Fibroblast of pulmonary artery (primary cell): ENCODE results near the gene FIS1.
A peak's percentile ranks its signal among the peaks of the same experiment; 100 is the strongest.

Source experiments
- DNase-seq: peaks from one replicate; pipeline ENCODE4 v3.0.0-alpha.2; 2010; ENCODE audit warnings: low read depth
- H3K4me3 ChIP-seq: replicated peaks from 2 replicates; pipeline ENCODE4 v1.5.1; 2011; ENCODE audit warnings: low read depth, mild to moderate bottlenecking, control low read depth, low read length, moderate library complexity
- TF ChIP-seq, protein P1 (sequence below): IDR thresholded peaks from 2 replicates; pipeline ENCODE4 v1.5.1; 2011; ENCODE audit warnings: mild to moderate bottlenecking, control low read depth, low read length, inconsistent platforms; ENCODE audit errors: missing control alignments

The FIS1 gene

DNA sequence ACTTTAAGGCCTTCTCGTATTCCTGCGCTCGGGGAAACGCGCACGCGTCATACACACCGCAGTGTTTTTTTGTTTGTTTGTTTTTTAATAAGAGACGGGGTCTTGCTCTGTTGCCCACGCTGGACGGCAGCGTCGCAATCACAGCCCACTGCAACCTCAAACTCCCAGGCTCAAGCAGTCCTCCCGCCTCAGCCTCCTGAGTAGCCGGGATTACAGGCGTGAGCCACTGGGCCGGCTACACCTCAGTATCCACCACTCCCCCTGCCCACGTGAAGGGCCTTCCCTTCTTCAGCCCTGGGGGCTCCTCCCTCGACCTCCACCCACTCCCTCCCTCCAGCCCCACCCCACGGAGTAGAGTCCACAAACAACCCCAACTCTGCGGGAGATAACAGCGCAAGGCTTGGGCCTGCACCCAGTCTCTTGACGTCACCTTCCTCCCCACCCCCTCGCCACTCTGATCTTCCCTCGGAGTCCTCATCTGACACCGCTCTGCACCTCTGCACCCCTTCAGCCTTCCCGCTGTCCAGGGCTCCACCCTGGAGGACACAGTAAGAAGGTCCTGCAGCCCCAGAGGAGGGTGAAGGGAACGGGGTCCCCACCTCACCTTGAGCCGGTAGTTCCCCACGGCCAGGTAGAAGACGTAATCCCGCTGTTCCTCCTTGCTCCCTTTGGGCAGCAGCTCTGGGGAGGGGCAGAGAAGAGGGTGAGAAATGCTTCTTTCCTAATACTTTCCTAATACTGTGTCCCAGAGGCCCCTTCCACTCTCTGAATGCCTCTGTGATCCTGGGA, 4.5 kb downstream of the FIS1 start:
- no peak for DNase-seq
- TF ChIP-seq, protein P1, sequence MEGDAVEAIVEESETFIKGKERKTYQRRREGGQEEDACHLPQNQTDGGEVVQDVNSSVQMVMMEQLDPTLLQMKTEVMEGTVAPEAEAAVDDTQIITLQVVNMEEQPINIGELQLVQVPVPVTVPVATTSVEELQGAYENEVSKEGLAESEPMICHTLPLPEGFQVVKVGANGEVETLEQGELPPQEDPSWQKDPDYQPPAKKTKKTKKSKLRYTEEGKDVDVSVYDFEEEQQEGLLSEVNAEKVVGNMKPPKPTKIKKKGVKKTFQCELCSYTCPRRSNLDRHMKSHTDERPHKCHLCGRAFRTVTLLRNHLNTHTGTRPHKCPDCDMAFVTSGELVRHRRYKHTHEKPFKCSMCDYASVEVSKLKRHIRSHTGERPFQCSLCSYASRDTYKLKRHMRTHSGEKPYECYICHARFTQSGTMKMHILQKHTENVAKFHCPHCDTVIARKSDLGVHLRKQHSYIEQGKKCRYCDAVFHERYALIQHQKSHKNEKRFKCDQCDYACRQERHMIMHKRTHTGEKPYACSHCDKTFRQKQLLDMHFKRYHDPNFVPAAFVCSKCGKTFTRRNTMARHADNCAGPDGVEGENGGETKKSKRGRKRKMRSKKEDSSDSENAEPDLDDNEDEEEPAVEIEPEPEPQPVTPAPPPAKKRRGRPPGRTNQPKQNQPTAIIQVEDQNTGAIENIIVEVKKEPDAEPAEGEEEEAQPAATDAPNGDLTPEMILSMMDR, result no peak
- H3K4me3 ChIP-seq, result no peak overlapping the region

DNA sequence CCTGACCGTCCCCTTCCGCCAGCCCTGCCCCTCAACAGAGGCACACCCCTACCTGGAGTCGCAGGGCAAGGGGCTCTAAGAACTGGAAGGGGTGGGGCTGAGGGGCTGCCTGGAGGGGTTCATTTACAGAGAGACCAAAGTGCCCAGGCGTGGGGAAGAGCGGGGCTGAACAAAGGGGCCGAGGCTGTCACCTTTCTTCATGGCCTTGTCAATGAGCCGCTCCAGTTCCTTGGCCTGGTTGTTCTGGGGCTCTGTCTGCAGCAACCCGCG, 5.0 kb downstream of the FIS1 start:
- DNase-seq, result no peak
- TF ChIP-seq, protein P1, result no peak
- H3K4me3 ChIP-seq, result no peak overlapping the region

DNA sequence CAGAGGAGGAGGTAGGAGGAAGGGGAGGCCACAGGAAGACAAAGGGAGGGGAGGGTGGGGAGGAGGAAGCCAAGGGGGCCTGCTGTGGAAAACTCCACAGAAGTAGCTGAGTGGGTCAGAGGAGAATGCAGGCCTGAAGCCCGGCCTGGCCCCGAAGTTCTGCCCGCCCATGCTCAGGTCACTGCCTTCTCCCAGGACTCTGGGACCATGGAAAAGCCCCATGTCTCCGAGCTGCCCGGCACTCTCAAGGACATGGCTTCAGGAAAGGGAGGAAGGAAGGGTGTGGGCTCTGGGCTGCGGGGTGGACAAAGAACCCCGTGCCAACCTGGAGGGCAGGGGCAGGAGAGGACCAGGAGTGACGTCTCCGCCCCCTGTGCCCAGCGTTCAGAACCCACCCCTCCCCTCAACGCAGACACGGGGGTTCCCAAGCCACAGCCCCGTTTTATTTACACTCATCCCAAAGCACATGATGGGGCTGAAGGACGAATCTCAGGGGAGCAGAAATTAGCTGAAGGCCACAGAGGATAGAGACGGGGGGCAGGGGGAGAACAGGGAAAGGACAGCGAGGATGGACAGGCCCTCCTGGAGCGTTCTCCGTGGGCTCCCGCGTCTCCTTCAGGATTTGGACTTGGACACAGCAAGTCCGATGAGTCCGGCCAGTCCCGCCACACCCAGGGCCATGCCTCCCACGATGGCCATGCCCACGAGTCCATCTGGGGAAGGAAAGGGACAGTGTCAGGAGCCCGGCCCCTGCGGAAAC, 5.5 kb downstream of the FIS1 start:
- no peak overlapping the region for H3K4me3 ChIP-seq
- no peak for DNase-seq
- TF ChIP-seq, protein P1, result no peak

DNA sequence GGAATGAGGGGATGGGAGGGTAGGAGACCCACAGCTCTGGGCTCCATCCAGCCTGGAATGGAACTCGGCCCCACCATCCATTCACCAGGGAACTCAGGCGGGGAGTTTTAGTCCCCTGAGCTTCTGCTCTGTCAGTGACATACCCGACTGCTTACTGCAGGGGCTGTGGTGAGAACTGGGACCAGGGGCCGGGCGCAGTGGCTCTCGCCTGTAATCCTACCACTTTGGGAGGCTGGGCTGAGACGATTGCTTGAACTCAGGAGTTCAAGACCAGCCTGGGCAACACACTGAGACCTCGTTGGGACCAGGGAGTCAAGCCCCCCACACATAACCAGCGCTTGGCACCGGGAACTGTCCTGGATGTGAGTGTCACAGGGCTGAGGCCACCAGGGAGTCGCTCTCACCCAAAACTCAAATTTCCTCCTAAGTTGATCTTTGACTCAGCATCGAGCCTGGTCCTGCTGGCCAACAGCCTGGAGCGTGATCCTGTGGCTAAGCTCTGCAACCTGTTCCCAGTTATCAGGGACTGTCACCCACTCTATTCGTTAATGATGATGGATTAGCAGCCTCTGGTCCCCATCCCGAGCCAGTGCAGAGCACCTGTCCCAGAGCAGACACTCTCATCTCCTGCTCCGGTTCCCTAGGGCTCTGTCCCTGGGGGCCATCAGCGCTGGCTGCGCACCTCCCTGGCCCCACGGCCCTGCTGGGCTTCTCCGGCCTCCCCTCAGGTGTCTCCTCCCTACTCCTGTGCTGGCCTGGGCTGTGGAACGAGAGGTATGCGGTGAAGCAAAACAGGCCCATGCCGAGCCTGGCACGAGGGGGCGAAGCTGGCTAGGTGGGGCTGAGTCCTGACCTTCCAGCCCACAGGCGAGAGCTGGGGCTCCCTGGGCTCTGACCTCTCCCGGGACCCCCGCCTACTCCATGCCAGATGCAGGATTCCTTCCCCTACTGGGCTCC, 6.4 kb downstream of the FIS1 start:
- no peak for DNase-seq
- H3K4me3 ChIP-seq, result no peak overlapping the region
- TF ChIP-seq, protein P1, result no peak

DNA sequence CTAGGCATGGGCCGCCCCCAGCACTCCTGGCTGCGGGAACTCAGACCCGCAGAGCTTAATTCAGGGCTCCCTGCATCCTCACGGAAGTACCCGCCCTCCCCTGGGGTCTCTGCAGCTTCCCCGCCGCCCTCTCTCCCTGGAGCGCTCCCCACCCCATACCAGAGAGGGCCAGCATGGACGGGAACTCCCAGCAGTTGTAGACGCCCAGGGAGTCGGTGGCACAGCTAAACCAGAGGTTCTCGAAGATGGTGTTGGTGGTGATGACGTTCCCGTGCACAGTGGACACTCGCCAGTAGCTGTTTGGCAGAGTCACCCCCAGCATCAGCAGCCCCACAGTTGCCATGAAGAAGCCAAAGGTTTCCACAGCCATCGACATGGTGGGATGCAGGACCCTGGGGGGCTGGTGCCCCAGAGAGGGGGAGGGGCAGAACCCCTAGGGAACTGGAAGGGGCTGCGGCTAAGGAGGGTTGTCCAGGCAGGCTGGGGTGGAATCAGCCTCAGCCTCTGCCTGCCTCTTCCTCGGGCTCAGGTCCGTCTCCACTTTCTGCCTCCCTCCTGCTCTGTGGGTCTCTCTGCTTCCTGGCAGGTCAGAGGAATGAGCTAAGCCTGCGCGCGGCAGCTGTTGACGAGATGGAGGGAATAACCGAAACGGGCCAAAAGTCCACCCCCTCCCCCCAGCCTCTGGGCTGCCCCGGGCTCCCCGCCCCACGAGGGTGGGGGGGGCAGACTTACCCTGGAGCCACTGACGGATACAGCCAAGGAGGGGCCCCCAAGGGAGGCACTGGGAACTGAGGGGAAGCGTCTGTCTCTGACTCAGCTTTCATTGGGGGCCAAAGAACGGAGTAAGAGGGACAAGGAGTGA, 7.4 kb downstream of the FIS1 start, which contains the start of gene CLDN15:
Gene CLDN15, minus strand, starts transcription at position 597 of the 862 bp plus-strand sequence. Its CDS starts 221 bp downstream, at position 376.
- DNase-seq, result peak; percentile 82
- peak within 1 kb of the TSS; percentile 17 for H3K4me3 ChIP-seq
- TF ChIP-seq, protein P1, result no peak

DNA sequence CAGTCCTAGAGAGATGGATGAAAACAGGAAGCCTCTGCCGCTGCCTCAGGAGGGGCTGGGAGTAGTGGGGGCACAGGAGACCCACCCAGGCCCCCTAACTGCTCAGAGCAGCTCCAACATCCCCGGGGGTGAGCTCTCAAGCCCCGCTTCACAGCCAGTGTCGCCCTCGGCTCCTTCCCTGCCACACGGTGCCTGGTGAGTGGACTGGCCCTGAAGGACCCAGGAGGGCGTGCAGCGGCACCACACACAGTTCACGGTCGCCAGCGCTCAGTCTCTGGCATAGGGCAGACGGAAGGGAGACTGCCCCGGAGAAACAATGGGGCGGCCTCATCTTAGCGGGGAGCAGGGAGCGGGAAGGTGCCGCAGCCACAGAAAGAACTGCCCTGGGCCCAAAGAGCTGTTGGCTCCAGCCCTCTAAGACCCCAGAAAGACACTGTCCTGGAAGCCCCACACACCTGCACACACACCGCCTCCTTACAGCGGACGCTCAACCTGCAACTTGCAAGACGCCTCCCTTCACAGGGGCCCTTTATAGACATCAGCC, 8.5 kb downstream of the FIS1 start:
- TF ChIP-seq, protein P1, result no peak

More for the DNA sequence above, 8.5 kb downstream of the FIS1 start:
- no peak overlapping the region for H3K4me3 ChIP-seq
- DNase-seq, result no peak
